Mucosa of stomach (tissue), 1 donor: ENCODE data around the gene TESMIN.

Source experiments
- H3K27me3 ChIP-seq: one replicate; pipeline ENCODE4 v1.7.0; 2013; ENCODE audit warnings: mild to moderate bottlenecking, low read length; ENCODE audit not compliant: control insufficient read depth, insufficient read depth
- H3K36me3 ChIP-seq: one replicate; pipeline ENCODE4 v1.7.0; 2013; ENCODE audit warnings: low read length; ENCODE audit not compliant: control insufficient read depth, insufficient read depth
- H3K4me1 ChIP-seq: one replicate; pipeline ENCODE4 v1.7.0; 2013; ENCODE audit warnings: mild to moderate bottlenecking, low read length; ENCODE audit not compliant: control insufficient read depth, insufficient read depth
- H3K4me3 ChIP-seq: one replicate; pipeline ENCODE4 v1.7.0; 2013; ENCODE audit warnings: low read length
- H3K9ac ChIP-seq: one replicate; pipeline ENCODE4 v1.7.0; 2013; ENCODE audit warnings: mild to moderate bottlenecking, low read length, moderate library complexity
- H3K9me3 ChIP-seq: one replicate; pipeline ENCODE4 v1.7.0; 2013; ENCODE audit warnings: mild to moderate bottlenecking, low read length, moderate library complexity; ENCODE audit not compliant: control insufficient read depth
- donor health status: Pancreatic carcinoma.

TESMIN gene

DNA sequence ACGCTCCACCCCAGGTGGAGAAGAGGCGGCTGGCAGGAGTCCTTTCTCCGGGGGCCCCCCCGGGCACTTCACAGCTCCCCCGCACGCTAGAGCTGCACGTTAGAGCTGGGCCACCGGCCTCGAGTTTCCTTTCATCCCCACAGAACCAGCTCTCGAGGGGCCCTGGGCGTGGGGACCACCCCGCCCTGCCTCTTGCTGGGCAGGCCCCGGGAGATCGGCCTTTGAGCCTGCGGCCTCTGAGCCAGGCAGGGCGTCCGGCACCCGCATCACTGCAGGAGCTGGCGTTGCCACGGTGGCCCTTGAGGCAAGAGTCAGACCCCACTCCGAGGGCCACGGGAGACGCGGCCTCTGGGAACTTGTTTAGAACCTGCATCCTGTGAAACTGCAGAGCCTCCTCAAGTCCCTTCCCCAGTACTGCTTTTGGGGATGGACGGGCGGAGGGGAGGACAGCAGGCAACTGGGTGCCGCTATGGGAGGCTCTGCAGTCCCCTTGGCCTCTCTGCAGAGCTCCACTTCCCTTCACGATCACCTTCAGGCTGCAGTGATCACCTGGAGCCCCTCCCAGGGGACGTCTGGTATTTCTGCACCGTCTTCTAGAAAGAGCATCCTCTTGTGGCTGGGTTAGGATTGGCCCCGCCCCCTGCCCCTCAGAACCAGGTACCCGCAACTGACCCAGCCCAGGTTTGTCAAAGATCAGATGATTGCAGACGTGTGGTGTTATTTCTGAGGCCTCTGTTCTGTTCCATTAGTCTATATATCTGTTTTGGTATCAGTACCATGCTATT, 80.9 kb downstream of the TESMIN start:
- no peaks in the 10 kb centered on the region for H3K9me3 ChIP-seq
- no peaks in the 10 kb centered on the region for H3K36me3 ChIP-seq
- no peak overlapping the region for H3K9ac ChIP-seq
- no peaks in the 10 kb centered on the region for H3K4me1 ChIP-seq
- no peak overlapping the region for H3K4me3 ChIP-seq
- no peaks in the 10 kb centered on the region for H3K27me3 ChIP-seq

DNA sequence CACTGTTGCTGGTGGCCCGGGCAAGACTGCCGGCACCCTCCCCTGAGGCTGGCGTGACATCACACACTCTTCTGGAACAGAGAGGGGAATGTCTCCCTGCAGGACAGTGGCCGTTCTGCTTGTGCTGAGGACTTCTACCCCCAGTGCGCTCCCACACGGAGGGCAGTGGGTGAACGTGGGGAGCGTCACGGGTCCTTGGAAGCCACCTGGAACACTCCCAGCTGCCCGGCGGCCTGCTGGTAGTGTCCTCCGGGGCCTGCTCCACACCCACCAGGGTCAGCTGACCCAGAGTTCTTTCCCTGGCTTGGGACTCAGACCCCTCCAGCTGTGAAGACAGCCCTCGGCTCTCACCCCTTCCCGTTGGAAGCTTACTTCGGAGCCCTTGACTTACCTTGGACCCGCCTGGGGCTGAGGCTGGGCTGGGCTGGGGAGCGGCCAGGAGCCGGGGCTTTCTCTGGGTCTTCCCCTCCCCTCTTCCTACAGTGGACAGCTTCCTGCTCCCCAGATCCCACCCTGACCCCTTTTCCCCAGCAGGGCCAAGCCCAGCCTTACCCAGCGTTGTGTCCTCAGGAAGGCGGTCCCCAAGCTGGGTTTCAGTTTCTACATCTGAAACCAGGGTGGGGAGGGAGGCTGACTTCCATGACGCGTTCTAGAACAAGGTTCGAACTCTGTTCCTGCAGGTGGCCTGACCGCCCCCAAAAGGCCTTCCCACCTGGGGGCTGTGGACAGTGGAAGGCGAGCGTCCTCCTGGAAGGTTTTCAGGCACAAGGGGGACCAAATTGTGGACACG, 81.8 kb downstream of the TESMIN start:
- Histone ChIP-seq H3K36me3 (no peaks in the 10 kb centered on the region), H3K9me3 (no peaks in the 10 kb centered on the region), H3K4me3 (no peak overlapping the region), H3K9ac (no peak overlapping the region), H3K4me1 (no peaks in the 10 kb centered on the region), H3K27me3 (no peaks in the 10 kb centered on the region)

GRCh38 chr11:68667511-68668500, 83.5 kb downstream of the TESMIN start:
- H3K9me3 ChIP-seq: no peaks in the 10 kb centered on the region
- no peaks in the 10 kb centered on the region for H3K4me1 ChIP-seq
- H3K27me3 ChIP-seq: peaks cover 2% of the 10 kb centered on the region

DNA sequence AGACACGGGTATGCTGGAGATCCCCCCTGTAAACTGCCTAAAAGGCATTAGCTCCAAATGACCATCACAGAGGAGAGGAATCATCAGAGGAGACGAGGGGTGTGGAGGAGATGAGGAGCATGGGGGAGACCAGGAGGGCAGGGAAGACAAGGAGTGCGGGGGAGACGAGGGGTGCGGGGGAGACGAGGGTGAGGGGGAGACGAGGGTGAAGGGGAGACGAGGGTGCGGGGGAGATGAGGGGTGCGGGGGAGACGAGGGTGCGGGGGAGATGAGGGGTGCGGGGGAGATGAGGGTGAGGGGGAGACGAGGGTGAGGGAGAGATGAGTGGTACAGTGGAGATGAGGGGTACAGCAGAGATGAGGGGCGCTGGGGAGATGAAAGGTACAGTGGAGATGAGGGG, 84.5 kb downstream of the TESMIN start:
- Histone ChIP-seq H3K36me3 (no peaks in the 10 kb centered on the region), H3K4me3 (no peak overlapping the region), H3K4me1 (no peaks in the 10 kb centered on the region), H3K27me3 (peaks cover 6% of the 10 kb centered on the region), H3K9ac (no peak overlapping the region), H3K9me3 (no peaks in the 10 kb centered on the region)

More at GRCh38 chr11:68667511-68668500, 83.5 kb downstream of the TESMIN start:
- H3K4me3 ChIP-seq: no peak overlapping the region
- H3K36me3 ChIP-seq: no peaks in the 10 kb centered on the region
- no peak overlapping the region for H3K9ac ChIP-seq

DNA sequence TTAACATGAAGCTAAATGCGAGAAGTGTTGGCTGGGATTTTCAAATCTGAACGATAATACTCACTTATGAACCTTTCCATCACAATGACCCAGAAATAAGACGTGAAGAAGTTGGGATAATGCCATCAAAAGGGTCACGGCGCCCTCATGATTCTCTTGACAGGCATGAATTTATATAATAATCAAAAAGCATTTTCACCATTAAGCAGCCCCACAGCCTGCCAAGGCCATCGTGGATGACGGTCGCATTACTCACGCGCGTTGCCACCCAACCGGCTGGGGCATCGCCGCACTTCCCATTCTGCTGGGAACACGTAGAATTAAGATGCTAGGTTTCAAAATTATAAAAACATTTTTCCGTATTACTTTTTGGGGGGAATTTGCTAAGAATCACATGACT, 85.9 kb downstream of the TESMIN start:
- Histone ChIP-seq H3K4me3 (no peak overlapping the region), H3K9me3 (no peaks in the 10 kb centered on the region), H3K27me3 (peaks cover 6% of the 10 kb centered on the region), H3K9ac (no peak overlapping the region), H3K36me3 (no peaks in the 10 kb centered on the region), H3K4me1 (no peaks in the 10 kb centered on the region)

- no peak overlapping the region for H3K9ac ChIP-seq
- H3K9me3 ChIP-seq: no peaks in the 10 kb centered on the region
- H3K4me1 ChIP-seq: no peaks in the 10 kb centered on the region
- H3K27me3 ChIP-seq: peaks cover 6% of the 10 kb centered on the region
- no peaks in the 10 kb centered on the region for H3K36me3 ChIP-seq
- no peak overlapping the region for H3K4me3 ChIP-seq
Observed at GRCh38 chr11:68664906-68665305, 86.4 kb downstream of the TESMIN start.

DNA sequence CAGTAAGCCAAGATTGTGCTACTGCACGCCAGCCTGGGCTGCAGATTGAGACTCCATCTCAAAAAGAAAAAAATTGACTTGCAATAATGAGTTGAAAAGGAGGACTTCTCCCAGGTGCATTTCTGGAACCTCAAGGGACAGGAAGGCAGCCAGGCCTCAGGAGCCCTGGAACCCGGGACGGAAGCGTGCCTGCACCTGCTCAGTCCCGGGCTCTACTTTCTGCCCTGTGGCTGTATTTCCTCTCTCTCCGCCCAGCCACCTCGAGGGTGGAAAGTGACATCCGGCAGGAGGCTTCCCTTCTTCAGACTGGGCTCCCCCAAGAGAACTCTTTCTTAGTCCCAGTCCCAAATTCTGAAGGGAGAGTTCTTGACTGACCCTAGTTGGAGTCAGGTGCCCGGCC, 87.2 kb downstream of the TESMIN start:
- H3K4me3 ChIP-seq: no peak overlapping the region
- H3K9me3 ChIP-seq: no peaks in the 10 kb centered on the region
- no peak overlapping the region for H3K9ac ChIP-seq
- H3K36me3 ChIP-seq: no peaks in the 10 kb centered on the region
- H3K4me1 ChIP-seq: no peaks in the 10 kb centered on the region
- peaks cover 6% of the 10 kb centered on the region for H3K27me3 ChIP-seq

DNA sequence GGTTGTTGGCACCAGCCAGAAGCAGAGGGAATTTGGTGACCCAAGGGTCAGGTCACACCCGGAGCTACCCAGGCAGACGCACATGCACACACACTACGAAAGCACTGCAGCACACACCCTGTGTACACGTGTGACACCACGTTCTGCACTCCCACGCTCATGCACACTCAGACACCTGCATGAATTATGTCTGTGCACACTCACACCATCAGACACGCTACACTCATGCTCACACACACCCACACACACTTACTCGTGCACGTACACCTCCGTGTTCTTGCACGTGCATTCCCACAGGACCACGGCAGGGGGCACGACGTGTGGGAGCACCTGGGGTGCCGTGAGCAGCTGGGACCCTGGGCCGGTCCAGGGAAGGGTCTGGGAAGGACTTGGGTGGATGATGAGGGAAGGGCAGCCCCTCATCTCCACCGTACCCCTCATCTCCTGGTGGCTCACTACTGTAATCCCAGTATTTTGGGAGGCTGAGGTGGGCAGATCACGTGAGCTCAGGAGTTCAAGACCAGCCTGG, 87.8 kb downstream of the TESMIN start:
- Histone ChIP-seq H3K36me3 (no peaks in the 10 kb centered on the region), H3K4me1 (no peaks in the 10 kb centered on the region), H3K27me3 (peaks cover 6% of the 10 kb centered on the region), H3K9ac (no peak overlapping the region), H3K9me3 (no peaks in the 10 kb centered on the region), H3K4me3 (no peak overlapping the region)

DNA sequence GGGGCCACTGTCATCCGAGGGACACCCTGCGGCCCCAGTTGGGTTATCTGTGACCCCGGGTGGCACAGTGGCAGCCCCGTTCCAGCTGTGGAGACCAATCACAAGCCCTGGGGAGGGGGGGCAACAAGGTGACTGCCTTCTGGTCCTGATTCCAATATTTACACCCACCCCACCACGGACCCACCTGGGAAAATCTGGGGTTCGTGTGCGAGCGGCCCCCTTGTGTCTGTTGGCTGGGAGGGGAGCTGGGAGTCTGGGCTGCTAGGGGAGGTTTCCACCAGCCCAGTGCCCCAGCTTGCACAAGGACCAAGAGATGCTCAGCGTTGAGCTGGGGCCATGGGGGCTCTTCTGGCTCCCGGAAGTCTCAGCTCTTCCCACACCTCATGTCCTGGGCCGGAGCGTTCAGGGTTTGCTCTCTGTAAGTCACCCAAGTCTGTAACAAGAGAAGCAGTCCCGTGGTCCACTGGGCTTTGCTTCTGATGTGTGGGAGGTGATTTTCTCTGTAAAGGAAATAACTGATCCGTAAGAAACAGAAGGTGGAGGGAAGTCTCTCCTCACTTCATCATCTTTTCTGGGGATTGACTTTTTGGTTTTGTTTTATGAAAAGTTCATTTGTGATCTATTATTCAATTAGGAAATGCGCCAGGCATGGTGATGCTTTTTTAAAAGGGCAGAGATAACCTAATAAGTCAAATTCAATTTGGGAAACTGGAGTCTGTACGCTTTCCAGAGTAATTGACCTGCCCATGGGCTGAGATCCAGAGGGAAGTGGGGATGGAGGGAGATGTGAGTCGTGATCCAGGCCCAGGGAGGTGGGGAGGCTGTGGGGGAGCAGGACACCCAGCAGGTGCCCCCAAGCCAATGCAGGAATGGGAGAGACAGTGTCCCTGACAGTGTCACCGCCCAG, 89.4 kb downstream of the TESMIN start:
- Histone ChIP-seq H3K4me1 (no peaks in the 10 kb centered on the region), H3K27me3 (peaks cover 6% of the 10 kb centered on the region), H3K9ac (no peak overlapping the region), H3K4me3 (no peak overlapping the region), H3K9me3 (no peaks in the 10 kb centered on the region), H3K36me3 (no peaks in the 10 kb centered on the region)

GRCh38 chr11:68661014-68661413, 90.3 kb downstream of the TESMIN start:
- H3K4me3 ChIP-seq: no peak overlapping the region
- H3K27me3 ChIP-seq: peaks cover 6% of the 10 kb centered on the region
- no peaks in the 10 kb centered on the region for H3K4me1 ChIP-seq
- no peak overlapping the region for H3K9ac ChIP-seq
- no peaks in the 10 kb centered on the region for H3K36me3 ChIP-seq
- no peaks in the 10 kb centered on the region for H3K9me3 ChIP-seq
